ENCODE measurements around the gene HNF1A.

Gene HNF1A

GRCh38 chr12:121018860-121019617 is 40.7 kb downstream of the HNF1A start:
- H3K9me3 ChIP-seq (ENCODE audit: insufficient read depth, low read depth, low read length) = no peaks in the 10 kb centered on the region
- no peak overlapping the region for H3K9ac ChIP-seq (ENCODE audit: low read depth, low read length)
- no peak overlapping the region for H3K4me3 ChIP-seq (ENCODE audit: low read length)
- WGBS = 100% methylated on average over 1 of the region's 2 CpGs
- no peaks in the 10 kb centered on the region for H3K36me3 ChIP-seq (ENCODE audit: insufficient read depth, low read length)
- peaks cover 8% of the 10 kb centered on the region; the same call in 1 of the 2 replicates for H3K4me1 ChIP-seq (ENCODE audit: insufficient read depth, low read length)
- H3K27me3 ChIP-seq (ENCODE audit: insufficient read depth, low read length) = no peaks in the 10 kb centered on the region
- no peak overlapping the region for H3K27ac ChIP-seq (ENCODE audit: low read depth, low read length)

GRCh38 chr12:121021754-121022153 is 43.4 kb downstream of the HNF1A start:
- H3K4me1 ChIP-seq (ENCODE audit: insufficient read depth, low read length) = no peaks in the 10 kb centered on the region
- H3K27ac ChIP-seq (ENCODE audit: low read depth, low read length) = no peak overlapping the region
- H3K9ac ChIP-seq (ENCODE audit: low read depth, low read length) = no peak overlapping the region
- H3K4me3 ChIP-seq (ENCODE audit: low read length) = no peak overlapping the region
- 97% methylated on average over 6 of the region's 6 CpGs for WGBS
- H3K9me3 ChIP-seq (ENCODE audit: insufficient read depth, low read depth, low read length) = no peaks in the 10 kb centered on the region
- H3K27me3 ChIP-seq (ENCODE audit: insufficient read depth, low read length) = no peaks in the 10 kb centered on the region
- no peaks in the 10 kb centered on the region for H3K36me3 ChIP-seq (ENCODE audit: insufficient read depth, low read length)

- WGBS = 97% methylated on average over 1 of the region's 2 CpGs
- H3K27ac ChIP-seq (ENCODE audit: low read depth, low read length) = no peak overlapping the region
These were observed 44.4 kb downstream of the HNF1A start for GRCh38 chr12:121022713-121023112.

GRCh38 chr12:121023799-121024198 is 45.5 kb downstream of the HNF1A start:
- Histone ChIP-seq H3K27ac (ENCODE audit: low read depth, low read length) (no peak overlapping the region), H3K36me3 (ENCODE audit: insufficient read depth, low read length) (no peaks in the 10 kb centered on the region), H3K4me1 (ENCODE audit: insufficient read depth, low read length) (no peaks in the 10 kb centered on the region), H3K9me3 (ENCODE audit: insufficient read depth, low read depth, low read length) (no peaks in the 10 kb centered on the region), H3K9ac (ENCODE audit: low read depth, low read length) (no peak overlapping the region), H3K27me3 (ENCODE audit: insufficient read depth, low read length) (no peaks in the 10 kb centered on the region), H3K4me3 (ENCODE audit: low read length) (no peak overlapping the region)
- WGBS = 85% methylated on average over 8 of the region's 8 CpGs

More at GRCh38 chr12:121022713-121023112, 44.4 kb downstream of the HNF1A start:
- H3K9me3 ChIP-seq (ENCODE audit: insufficient read depth, low read depth, low read length) = no peaks in the 10 kb centered on the region
- H3K4me1 ChIP-seq (ENCODE audit: insufficient read depth, low read length) = no peaks in the 10 kb centered on the region
- no peaks in the 10 kb centered on the region for H3K36me3 ChIP-seq (ENCODE audit: insufficient read depth, low read length)
- no peaks in the 10 kb centered on the region for H3K27me3 ChIP-seq (ENCODE audit: insufficient read depth, low read length)
- no peak overlapping the region for H3K4me3 ChIP-seq (ENCODE audit: low read length)
- no peak overlapping the region for H3K9ac ChIP-seq (ENCODE audit: low read depth, low read length)

- H3K4me1 ChIP-seq (ENCODE audit: insufficient read depth, low read length) = no peaks in the 10 kb centered on the region
- H3K27ac ChIP-seq (ENCODE audit: low read depth, low read length) = no peak overlapping the region
- H3K9me3 ChIP-seq (ENCODE audit: insufficient read depth, low read depth, low read length) = no peaks in the 10 kb centered on the region
- no peak overlapping the region for H3K4me3 ChIP-seq (ENCODE audit: low read length)
- WGBS = 92% methylated on average over 11 of the region's 11 CpGs
- H3K36me3 ChIP-seq (ENCODE audit: insufficient read depth, low read length) = no peaks in the 10 kb centered on the region
- no peaks in the 10 kb centered on the region for H3K27me3 ChIP-seq (ENCODE audit: insufficient read depth, low read length)
- H3K9ac ChIP-seq (ENCODE audit: low read depth, low read length) = no peak overlapping the region
These were observed 47.3 kb downstream of the HNF1A start for GRCh38 chr12:121025442-121026226.

- H3K27me3 ChIP-seq (ENCODE audit: insufficient read depth, low read length) = no peaks in the 10 kb centered on the region
- H3K9ac ChIP-seq (ENCODE audit: low read depth, low read length) = no peak overlapping the region
- WGBS = 95% methylated on average over 9 of the region's 10 CpGs
- H3K4me3 ChIP-seq (ENCODE audit: low read length) = no peak overlapping the region
- peaks cover 4% of the 10 kb centered on the region; the same call in 1 of the 2 replicates for H3K4me1 ChIP-seq (ENCODE audit: insufficient read depth, low read length)
- H3K27ac ChIP-seq (ENCODE audit: low read depth, low read length) = no peak overlapping the region
- no peaks in the 10 kb centered on the region for H3K36me3 ChIP-seq (ENCODE audit: insufficient read depth, low read length)
- no peaks in the 10 kb centered on the region for H3K9me3 ChIP-seq (ENCODE audit: insufficient read depth, low read depth, low read length)
These were observed 48.1 kb downstream of the HNF1A start for GRCh38 chr12:121026274-121027045.

- H3K9ac ChIP-seq (ENCODE audit: low read depth, low read length) = no peak overlapping the region
- no peak overlapping the region for H3K27ac ChIP-seq (ENCODE audit: low read depth, low read length)
- H3K4me1 ChIP-seq (ENCODE audit: insufficient read depth, low read length) = peaks cover 5% of the 10 kb centered on the region; the same call in 1 of the 2 replicates
- H3K36me3 ChIP-seq (ENCODE audit: insufficient read depth, low read length) = no peaks in the 10 kb centered on the region
- no peaks in the 10 kb centered on the region for H3K27me3 ChIP-seq (ENCODE audit: insufficient read depth, low read length)
- 80% methylated on average over 9 of the region's 10 CpGs for WGBS
- H3K4me3 ChIP-seq (ENCODE audit: low read length) = no peak overlapping the region
- no peaks in the 10 kb centered on the region for H3K9me3 ChIP-seq (ENCODE audit: insufficient read depth, low read depth, low read length)
These were observed 52.4 kb downstream of the HNF1A start for GRCh38 chr12:121030576-121031212.

GRCh38 chr12:121033625-121034349 is 55.4 kb downstream of the HNF1A start:
- Histone ChIP-seq H3K27ac (ENCODE audit: low read depth, low read length) (no peak overlapping the region), H3K9me3 (ENCODE audit: insufficient read depth, low read depth, low read length) (no peaks in the 10 kb centered on the region), H3K36me3 (ENCODE audit: insufficient read depth, low read length) (no peaks in the 10 kb centered on the region), H3K9ac (ENCODE audit: low read depth, low read length) (no peak overlapping the region), H3K4me1 (ENCODE audit: insufficient read depth, low read length) (peaks cover 5% of the 10 kb centered on the region; the same call in 1 of the 2 replicates), H3K4me3 (ENCODE audit: low read length) (no peak overlapping the region), H3K27me3 (ENCODE audit: insufficient read depth, low read length) (0 out of 2 replicates have a peak, but pooled peaks cover 3% of the 10 kb centered on the region)
- 88% methylated on average over 9 of the region's 10 CpGs for WGBS

- Histone ChIP-seq H3K27me3 (ENCODE audit: insufficient read depth, low read length) (0 out of 2 replicates have a peak, but pooled peaks cover 3% of the 10 kb centered on the region), H3K4me1 (ENCODE audit: insufficient read depth, low read length) (peaks cover 5% of the 10 kb centered on the region; the same call in 1 of the 2 replicates), H3K4me3 (ENCODE audit: low read length) (no peak overlapping the region), H3K9ac (ENCODE audit: low read depth, low read length) (no peak overlapping the region), H3K9me3 (ENCODE audit: insufficient read depth, low read depth, low read length) (no peaks in the 10 kb centered on the region), H3K36me3 (ENCODE audit: insufficient read depth, low read length) (no peaks in the 10 kb centered on the region), H3K27ac (ENCODE audit: low read depth, low read length) (no peak overlapping the region)
- WGBS = 92% methylated on average over 8 of the region's 9 CpGs
These were observed 56.4 kb downstream of the HNF1A start for GRCh38 chr12:121034616-121035305.
